Left lobe of liver (tissue), 2 donors: ENCODE data around the gene COPG1. TPM values are rescaled to one million over a fixed set of nuclear protein-coding genes. Genes with fewer than 3 reads are reported as not detected.
"Not testable (repeated sequence)": the region's sequence is repeated elsewhere in the genome, so short reads cannot be mapped to it uniquely, and the experiment has no call there.

Experiments
- ATAC-seq: fragments of 200-7000 bp; cut with Tn5 transposase; one replicate; pipeline ENCODE4 v1.9.1; 2020; ENCODE audit warnings: mild to moderate bottlenecking, moderate library complexity
- DNase-seq: peaks from one replicate; pipeline ENCODE4 v3.0.0-alpha.2; 2020; ENCODE audit warnings: low spot score
- total RNA-seq: library from RNA; stranded (reverse); gene quantifications from one replicate; pipeline ENCODE4 v1.2.1, GENCODE V29; 2021
- donor health status: DM: no; HTN: no; CAD: no; lungs with moderate emphysema.
- donor health status: DM: no; HTN: yes; CAD: no.

Gene COPG1
- 114 TPM for total RNA-seq

DNA sequence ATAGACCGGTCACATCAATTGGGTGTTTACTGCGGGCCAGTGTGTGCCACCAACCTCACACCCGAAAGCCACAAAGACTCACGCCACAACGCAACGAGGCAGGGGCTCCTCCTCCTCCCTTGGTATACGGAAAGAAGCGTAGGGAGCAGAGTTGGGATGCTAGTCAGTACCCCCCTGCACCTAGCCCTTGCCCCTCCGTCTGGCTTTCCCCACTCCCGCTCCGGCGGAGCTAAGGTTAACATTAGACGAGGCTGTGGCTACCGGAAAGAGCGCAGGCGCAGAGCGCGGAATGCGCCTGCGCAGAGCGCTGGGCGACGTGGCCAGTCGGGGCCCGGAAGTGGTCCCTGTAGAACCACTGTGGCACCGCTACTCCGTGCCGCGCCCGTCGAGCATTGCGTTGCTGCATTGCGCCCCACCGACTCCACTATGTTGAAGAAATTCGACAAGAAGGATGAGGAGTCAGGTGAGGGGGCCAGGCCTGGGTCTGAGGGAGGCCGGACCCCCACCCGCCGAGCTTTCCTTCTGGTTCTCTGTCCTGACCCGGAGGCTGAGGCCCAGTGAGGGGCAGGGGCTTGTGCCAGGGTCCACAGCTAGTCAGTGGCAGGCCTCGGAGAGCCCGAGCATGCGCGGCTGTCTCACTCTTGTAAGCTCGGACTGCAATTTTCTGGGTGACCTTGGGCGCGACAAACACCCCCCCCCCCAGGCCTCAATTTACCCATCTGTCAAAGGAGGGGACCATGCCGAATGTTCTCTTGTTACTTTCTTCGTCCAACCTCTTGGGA, at the start of gene COPG1:
Gene COPG1 (plus strand): TSS at position 323 of the 782 bp plus-strand sequence. CDS start 104 bp downstream, at position 427.
- ATAC-seq (peak; percentile 82), DNase-seq (peak; percentile 91)

GRCh38 chr3:129204473-129204872, 44.9 kb upstream of the COPG1 start:
- ATAC-seq (no peak), DNase-seq (no peak)

DNA sequence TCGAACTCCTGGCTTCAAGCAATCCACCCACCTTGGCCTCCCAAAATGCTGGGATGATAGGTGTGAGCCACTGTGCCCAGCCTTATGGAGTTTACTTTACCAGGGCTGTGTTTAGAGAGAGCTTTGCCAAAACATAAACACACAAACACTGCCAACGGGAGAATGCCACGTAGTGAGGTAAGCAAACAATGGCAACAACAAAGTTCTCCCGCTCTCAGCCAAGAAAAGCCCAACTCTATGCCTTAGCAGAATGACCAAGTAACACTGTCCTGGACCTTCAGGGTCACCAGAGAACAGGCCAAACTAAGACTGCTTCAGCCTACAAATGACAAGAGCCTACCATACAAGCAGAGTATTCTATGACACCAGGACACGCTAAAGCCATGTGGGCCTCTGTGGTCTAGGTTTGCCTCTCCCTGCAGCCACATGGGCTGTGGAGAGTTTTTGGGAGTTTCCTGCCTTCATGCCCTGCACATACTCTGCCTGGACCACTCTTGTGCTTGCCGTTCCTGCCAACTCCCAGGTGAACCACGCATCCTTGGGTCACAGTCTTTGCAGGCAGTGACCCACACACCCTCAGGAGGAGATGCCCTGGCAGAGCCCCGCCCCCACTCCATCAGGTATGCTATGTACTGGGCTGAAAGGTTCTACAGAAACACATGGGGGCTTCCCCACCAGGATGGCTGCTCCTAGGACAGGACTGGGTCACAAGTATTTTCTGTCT, 44.1 kb upstream of the COPG1 start:
- ATAC-seq = peak; percentile 82
- DNase-seq = peak; percentile 74

- peak; percentile 29 for ATAC-seq
- DNase-seq = no peak
These were observed 41.9 kb upstream of the COPG1 start for GRCh38 chr3:129207479-129207878.

GRCh38 chr3:129211345-129211744, 38.1 kb upstream of the COPG1 start:
- peak; percentile 57 for ATAC-seq
- DNase-seq = no peak

- DNase-seq = peak; percentile 82
These were observed 37.6 kb upstream of the COPG1 start for GRCh38 chr3:129211772-129212171.

GRCh38 chr3:129213238-129213637, 36.2 kb upstream of the COPG1 start:
- ATAC-seq = no peak
- no peak for DNase-seq

More at GRCh38 chr3:129211772-129212171, 37.6 kb upstream of the COPG1 start:
- ATAC-seq = peak; percentile 82

DNA sequence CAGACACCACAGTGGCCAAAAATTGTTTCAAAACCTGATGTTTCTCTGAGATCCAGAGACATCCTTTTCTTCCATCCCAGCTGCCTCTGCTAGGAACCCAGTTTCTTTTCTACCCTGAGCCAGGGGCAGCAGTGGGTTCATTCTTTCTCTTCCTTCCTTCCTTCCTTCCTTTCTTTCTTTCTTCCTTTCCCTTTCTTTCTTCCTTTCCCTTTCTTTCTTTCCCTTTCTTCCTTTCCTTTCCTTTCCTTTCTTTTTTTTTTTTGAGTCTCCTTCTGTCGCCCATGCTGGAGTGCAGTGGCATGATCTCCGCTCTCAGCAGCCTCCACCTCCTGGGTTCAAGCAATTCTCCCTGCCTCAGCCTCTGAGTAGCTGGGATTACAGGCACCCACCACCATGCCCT, 30.7 kb upstream of the COPG1 start:
- DNase-seq (no peak), ATAC-seq (no peak)

DNA sequence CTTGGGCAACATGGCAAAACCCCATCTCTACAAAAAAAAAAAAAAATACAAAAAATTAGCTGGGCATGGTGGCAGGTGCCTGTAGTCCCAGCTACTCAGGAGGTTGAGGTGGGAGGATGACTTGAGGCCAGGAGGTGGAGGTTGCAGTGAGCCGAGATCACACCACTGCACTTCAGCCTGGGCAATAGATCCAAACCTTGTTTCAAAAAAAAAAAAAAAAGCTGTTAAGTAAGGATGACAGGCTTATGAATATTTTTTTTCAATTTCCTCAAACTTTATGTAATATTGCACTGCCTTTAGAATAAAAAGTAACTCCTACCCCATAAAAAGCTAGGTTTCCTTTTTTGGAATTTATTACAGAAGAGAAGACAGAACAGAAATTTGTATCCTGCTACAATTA, 25.0 kb upstream of the COPG1 start:
- peak; percentile 9 for ATAC-seq
- DNase-seq = not testable (repeated sequence)

GRCh38 chr3:129224984-129225393, 24.4 kb upstream of the COPG1 start:
- ATAC-seq = peak; percentile 93
- DNase-seq = peak; percentile 97

- peak; percentile 31 for ATAC-seq
- peak; percentile 62 for DNase-seq
These were observed 23.0 kb upstream of the COPG1 start for GRCh38 chr3:129226374-129226773.

GRCh38 chr3:129228891-129229585, 20.4 kb upstream of the COPG1 start:
- DNase-seq (no peak), ATAC-seq (no peak)

DNA sequence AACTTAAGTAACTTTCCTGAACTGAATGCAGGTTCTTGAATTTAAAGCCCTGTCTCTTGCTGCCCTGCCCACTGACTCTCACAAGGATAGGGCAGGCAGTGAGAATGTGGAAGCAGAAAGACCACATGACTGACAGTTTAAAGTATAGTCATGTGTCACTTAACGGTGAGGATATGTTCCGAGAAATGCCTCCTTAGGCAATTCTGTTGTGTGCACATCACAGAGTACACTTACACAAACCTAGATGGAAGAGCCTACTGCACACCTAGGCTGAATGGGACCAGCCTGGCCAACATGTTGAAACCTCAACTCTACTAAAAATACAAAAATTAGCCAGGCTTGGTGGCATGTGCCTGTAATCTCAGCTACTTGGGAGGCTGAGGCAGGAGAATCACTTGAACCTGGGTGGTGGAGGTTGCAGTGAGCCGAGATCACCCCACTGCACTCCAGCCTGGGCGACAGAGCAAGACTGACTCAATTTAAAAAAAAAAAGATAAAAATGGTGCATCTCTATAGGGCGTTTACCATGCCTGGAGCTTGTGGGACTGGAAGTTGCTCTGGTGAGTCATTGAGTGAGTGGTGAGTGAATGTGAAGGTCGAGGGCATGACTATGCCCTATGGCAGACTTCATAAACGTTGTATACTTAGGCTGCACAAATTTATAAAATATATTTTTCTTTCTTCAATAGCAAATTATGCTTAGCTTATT, 18.9 kb upstream of the COPG1 start:
- DNase-seq = no peak

GRCh38 chr3:129231331-129232119, 17.9 kb upstream of the COPG1 start:
- ATAC-seq = no peak
- DNase-seq = no peak

More for the DNA sequence above, 18.9 kb upstream of the COPG1 start:
- peak; percentile 31 for ATAC-seq

GRCh38 chr3:129233538-129233937, 15.9 kb upstream of the COPG1 start:
- ATAC-seq (peak; percentile 36), DNase-seq (no peak)

DNA sequence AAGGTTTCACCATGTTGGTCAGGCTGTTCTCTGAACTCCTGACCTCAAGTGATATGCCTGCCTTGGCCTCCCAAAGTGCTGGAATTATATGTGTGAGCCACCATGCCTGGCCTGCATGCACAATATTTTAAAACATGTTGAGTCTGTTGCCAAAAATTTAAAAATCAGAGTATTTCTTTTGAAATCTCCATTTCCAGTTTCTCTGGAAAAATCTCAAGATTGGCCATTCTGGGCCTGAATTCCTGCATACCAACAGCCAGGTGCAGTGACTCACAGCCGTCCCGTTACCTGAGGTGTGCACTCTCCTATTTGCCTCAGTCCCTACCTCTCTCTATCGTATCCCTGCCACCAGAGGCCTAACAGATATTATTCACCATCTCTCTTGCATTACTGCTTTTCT, 15.0 kb upstream of the COPG1 start:
- no peak for DNase-seq
- no peak for ATAC-seq

DNA sequence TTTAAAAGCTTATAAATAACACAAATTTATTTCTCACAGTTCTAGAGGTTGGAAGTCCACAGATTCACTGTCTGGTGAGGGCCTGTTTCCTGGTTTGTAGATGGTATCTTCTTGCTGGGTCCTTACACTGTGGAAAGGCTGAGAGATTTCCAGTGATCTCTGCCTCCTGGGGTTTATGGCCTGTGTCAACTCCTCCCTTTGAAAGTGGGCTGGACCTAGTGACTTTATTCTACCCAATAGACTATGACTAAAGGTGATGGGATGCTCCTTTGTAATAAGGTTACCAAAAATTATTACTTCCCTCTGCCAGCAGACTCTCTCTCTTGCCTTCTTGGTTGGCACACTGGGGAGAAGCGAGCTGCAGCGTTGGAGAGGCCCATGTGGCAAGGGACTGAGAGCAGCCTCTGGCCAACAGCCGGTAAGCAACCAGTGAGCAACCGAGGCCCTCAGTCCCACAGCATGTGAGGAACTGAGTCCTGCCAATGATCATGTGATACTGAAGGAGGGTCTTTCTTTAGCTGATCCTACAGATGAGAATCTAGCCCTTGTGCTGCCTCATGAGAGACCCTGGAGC, 14.0 kb upstream of the COPG1 start:
- DNase-seq (no peak), ATAC-seq (no peak)

DNA sequence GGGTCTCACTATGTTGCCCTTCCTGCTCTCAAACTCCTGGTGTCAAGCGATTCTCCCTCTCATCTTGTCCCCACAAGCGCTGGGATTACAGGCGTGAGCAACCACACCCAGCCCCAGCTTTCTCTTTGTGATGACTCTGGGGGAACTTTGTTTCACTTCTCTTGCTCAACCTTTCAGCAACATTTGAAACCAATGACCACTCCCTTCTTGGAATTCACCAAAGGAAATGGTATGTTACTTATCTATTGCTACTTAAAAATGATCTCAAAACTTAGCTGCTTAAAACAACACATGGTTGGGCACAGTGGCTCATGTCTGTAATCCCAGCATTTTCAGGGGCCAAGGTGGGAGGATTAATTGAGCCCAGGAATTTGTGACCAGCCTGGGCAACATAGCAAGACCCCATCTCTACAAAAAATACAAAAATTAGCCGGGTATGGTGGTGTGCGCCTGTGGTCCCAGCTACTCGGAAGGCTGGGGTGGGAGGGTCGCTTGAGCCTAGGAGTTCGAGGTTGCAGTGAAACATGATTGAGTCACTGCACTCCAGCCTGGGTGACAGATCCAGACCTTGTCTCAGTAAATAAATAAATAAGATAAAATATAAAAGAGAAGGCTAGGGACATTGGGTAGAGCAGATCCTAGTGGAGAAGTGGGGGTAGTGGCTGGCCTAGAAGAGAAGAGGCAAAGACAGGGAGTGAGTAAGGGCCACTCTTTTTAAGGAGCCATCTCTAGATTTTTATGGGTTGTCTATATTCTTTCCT, 10.3 kb upstream of the COPG1 start:
- peak; percentile 36 for ATAC-seq
- no peak for DNase-seq

DNA sequence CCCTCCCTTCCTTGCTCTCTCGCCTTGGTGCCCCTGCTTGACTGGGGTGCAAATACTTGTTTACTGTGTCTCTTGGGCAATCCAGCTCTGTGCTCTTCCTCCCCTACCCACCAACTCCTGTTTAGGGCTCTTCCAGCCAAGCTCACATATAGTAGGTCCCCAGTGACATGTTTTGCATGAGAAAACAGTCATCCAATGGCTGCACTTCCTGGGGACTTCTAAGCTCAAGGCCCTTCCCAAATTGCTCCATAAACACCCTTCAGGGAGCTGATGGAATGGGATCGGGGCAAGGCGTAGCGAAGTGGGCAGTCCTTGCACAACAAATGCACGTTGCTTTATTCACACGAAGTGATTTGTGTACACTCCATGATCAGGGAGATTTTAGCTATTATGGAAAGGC, 9.4 kb upstream of the COPG1 start:
- ATAC-seq (no peak), DNase-seq (no peak)
